ENCODE results near the gene LDAH.
"Not testable (repeated sequence)": the region's sequence is repeated elsewhere in the genome, so short reads cannot be mapped to it uniquely, and the experiment has no call there.

LDAH gene

GRCh38 chr2:20713585-20713984 lies 109.3 kb downstream of the LDAH start:
- not testable (repeated sequence) for H3K36me3 ChIP-seq (ENCODE audit: control insufficient read depth, insufficient read depth, low read length); H3K9ac ChIP-seq (ENCODE audit: low read length); H3K9me3 ChIP-seq (ENCODE audit: control insufficient read depth, low read length); H3K4me1 ChIP-seq (ENCODE audit: control insufficient read depth, insufficient read depth, low read length); H3K27me3 ChIP-seq (ENCODE audit: control insufficient read depth, insufficient read depth, low read length); H3K4me3 ChIP-seq (ENCODE audit: low read length)

DNA sequence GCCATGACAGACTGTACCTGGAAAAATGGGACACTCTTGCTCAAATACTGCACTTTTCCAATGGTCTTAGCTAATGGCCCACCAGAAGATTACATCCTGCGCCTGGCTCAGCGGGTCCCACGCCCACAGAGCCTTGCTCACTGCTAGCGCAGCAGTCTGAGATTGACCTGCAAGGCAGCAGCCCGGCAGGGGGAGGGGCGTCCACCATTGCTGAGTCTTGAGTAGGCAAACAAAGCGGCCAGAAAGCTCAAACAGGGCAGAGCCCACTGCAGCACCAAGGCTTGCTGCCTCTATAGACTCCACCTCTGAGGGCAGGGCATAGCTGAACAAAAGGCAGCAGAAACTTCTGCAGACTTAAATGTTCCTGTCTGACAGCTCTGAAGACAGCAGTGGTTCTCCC lies 111.3 kb downstream of the LDAH start:
- H3K36me3 ChIP-seq (ENCODE audit: control insufficient read depth, insufficient read depth, low read length); H3K9me3 ChIP-seq (ENCODE audit: control insufficient read depth, low read length); H3K4me3 ChIP-seq (ENCODE audit: low read length); H3K9ac ChIP-seq (ENCODE audit: low read length); H3K4me1 ChIP-seq (ENCODE audit: control insufficient read depth, insufficient read depth, low read length); H3K27me3 ChIP-seq (ENCODE audit: control insufficient read depth, insufficient read depth, low read length): not testable (repeated sequence)

DNA sequence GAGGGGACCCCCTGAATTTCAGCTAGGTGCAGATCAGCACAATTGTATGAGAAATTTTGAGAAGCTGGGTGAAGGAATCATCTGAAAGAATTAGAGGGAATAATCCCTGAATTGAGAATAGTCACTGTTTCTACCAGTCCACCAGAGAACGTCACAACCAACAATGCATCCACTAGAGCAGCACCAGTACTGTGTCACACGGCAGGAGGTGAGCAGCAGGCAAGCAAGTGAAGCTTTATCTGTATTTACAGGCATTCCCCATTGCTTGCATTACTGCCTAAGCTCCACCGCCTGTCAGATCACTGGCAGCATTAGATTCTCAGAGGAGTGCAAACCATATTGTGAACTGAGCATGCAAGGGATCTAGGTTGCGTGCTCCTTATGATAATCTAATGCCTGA lies 115.3 kb downstream of the LDAH start:
- Histone ChIP-seq H3K9ac (ENCODE audit: low read length) (no peak overlapping the region), H3K9me3 (ENCODE audit: control insufficient read depth, low read length) (no peaks in the 10 kb centered on the region), H3K4me1 (ENCODE audit: control insufficient read depth, insufficient read depth, low read length) (no peaks in the 10 kb centered on the region), H3K4me3 (ENCODE audit: low read length) (no peak overlapping the region), H3K27me3 (ENCODE audit: control insufficient read depth, insufficient read depth, low read length) (no peaks in the 10 kb centered on the region), H3K36me3 (ENCODE audit: control insufficient read depth, insufficient read depth, low read length) (no peaks in the 10 kb centered on the region)

- H3K9me3 ChIP-seq (ENCODE audit: control insufficient read depth, low read length): no peaks in the 10 kb centered on the region
- H3K36me3 ChIP-seq (ENCODE audit: control insufficient read depth, insufficient read depth, low read length): no peaks in the 10 kb centered on the region
- H3K4me1 ChIP-seq (ENCODE audit: control insufficient read depth, insufficient read depth, low read length): no peaks in the 10 kb centered on the region
- H3K4me3 ChIP-seq (ENCODE audit: low read length): no peak overlapping the region
- no peaks in the 10 kb centered on the region for H3K27me3 ChIP-seq (ENCODE audit: control insufficient read depth, insufficient read depth, low read length)
- no peak overlapping the region for H3K9ac ChIP-seq (ENCODE audit: low read length)
These were observed 116.1 kb downstream of the LDAH start for GRCh38 chr2:20706786-20707185.

GRCh38 chr2:20706217-20706616 lies 116.7 kb downstream of the LDAH start:
- H3K36me3 ChIP-seq (ENCODE audit: control insufficient read depth, insufficient read depth, low read length): no peaks in the 10 kb centered on the region
- no peaks in the 10 kb centered on the region for H3K27me3 ChIP-seq (ENCODE audit: control insufficient read depth, insufficient read depth, low read length)
- no peaks in the 10 kb centered on the region for H3K9me3 ChIP-seq (ENCODE audit: control insufficient read depth, low read length)
- H3K4me1 ChIP-seq (ENCODE audit: control insufficient read depth, insufficient read depth, low read length): no peaks in the 10 kb centered on the region
- no peak overlapping the region for H3K4me3 ChIP-seq (ENCODE audit: low read length)
- H3K9ac ChIP-seq (ENCODE audit: low read length): no peak overlapping the region

DNA sequence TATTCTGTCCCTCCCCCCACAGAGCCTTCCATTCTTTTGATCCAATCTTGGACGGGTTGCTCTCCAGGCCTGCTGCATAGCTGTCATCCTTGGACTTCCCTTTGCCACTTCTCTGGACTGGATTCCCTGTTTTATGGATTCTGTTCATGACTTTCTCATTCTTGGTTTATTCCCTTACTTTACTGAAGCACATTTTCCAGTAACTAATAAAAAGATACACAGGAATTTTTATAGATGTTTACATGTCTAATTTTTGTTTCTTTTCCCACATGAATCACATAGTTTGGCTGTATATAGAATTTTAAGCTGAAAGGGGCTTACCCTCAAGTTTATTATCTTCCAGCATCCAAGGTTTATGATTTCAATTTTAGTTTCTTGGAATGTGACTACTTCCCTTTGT lies 118.0 kb downstream of the LDAH start:
- Histone ChIP-seq H3K36me3 (ENCODE audit: control insufficient read depth, insufficient read depth, low read length) (no peaks in the 10 kb centered on the region), H3K4me1 (ENCODE audit: control insufficient read depth, insufficient read depth, low read length) (no peaks in the 10 kb centered on the region), H3K4me3 (ENCODE audit: low read length) (no peak overlapping the region), H3K9ac (ENCODE audit: low read length) (no peak overlapping the region), H3K9me3 (ENCODE audit: control insufficient read depth, low read length) (no peaks in the 10 kb centered on the region), H3K27me3 (ENCODE audit: control insufficient read depth, insufficient read depth, low read length) (no peaks in the 10 kb centered on the region)

GRCh38 chr2:20702563-20702962 lies 120.3 kb downstream of the LDAH start:
- no peak overlapping the region for H3K9ac ChIP-seq (ENCODE audit: low read length)
- no peak overlapping the region for H3K4me3 ChIP-seq (ENCODE audit: low read length)
- no peaks in the 10 kb centered on the region for H3K36me3 ChIP-seq (ENCODE audit: control insufficient read depth, insufficient read depth, low read length)
- H3K27me3 ChIP-seq (ENCODE audit: control insufficient read depth, insufficient read depth, low read length): no peaks in the 10 kb centered on the region
- no peaks in the 10 kb centered on the region for H3K4me1 ChIP-seq (ENCODE audit: control insufficient read depth, insufficient read depth, low read length)
- no peaks in the 10 kb centered on the region for H3K9me3 ChIP-seq (ENCODE audit: control insufficient read depth, low read length)

DNA sequence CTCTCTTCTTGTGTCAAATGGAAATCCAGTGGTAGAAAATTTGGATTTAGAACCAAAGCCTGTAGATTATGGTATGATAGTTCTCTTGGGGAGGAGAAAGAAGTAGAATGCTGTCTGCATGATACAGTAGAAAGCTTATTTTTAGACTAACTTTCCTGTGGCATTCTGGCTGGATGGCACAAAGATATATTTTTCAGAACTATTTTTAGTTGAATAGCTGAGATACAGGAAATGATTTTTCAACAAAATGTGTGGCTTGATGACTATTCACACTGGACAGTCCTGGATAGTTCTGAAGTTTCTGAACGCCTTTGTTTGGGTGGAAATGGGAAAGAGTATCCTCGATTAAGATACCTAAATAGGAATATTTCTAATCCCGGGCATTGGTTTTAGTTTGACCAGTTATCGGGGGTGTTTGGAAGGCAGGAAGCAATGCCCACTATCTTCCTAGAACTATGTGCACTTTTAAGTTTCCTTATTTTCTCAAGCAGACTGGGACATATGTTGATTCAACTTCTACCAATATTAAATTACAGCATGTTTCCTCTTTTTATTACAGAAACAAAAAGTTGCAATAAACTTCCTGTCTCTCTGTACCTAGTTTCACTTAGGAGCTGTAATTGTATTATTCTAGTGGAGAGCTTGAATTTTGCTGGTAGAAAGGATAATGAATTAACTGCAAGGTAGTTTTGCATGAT lies 123.8 kb downstream of the LDAH start:
- Histone ChIP-seq H3K36me3 (ENCODE audit: control insufficient read depth, insufficient read depth, low read length) (no peaks in the 10 kb centered on the region), H3K9me3 (ENCODE audit: control insufficient read depth, low read length) (no peaks in the 10 kb centered on the region), H3K4me1 (ENCODE audit: control insufficient read depth, insufficient read depth, low read length) (no peaks in the 10 kb centered on the region), H3K9ac (ENCODE audit: low read length) (no peak overlapping the region), H3K4me3 (ENCODE audit: low read length) (no peak overlapping the region), H3K27me3 (ENCODE audit: control insufficient read depth, insufficient read depth, low read length) (no peaks in the 10 kb centered on the region)

DNA sequence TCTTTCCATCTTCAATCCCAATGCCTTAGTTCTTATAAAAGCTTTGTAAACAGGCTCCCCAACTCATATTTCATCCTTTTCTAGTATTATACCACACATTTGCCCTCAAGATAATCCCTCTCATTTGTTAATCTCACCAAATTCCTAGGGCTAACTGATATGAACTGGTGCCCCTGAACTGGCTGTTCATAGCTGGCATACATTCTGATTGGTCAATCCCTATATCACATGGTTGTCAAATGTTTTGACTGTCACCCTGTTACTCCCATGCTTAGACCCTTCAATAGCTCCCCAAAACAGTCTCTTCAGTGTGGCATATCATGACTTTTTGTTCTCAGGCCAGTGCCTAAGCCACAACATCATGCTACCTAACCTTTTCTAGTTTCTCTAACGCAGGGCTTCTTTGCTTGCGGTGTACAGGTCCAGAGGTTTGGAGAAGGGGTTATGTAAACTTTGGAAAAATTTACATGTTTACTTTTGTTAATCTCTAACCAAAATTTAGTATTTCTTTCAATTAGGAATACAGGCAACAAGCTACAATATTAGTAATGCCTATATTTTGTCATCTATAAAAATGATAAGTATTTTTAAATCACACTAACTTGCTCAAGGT lies 125.5 kb downstream of the LDAH start:
- no peaks in the 10 kb centered on the region for H3K27me3 ChIP-seq (ENCODE audit: control insufficient read depth, insufficient read depth, low read length)
- H3K4me3 ChIP-seq (ENCODE audit: low read length): no peak overlapping the region
- no peak overlapping the region for H3K9ac ChIP-seq (ENCODE audit: low read length)
- H3K4me1 ChIP-seq (ENCODE audit: control insufficient read depth, insufficient read depth, low read length): no peaks in the 10 kb centered on the region
- H3K9me3 ChIP-seq (ENCODE audit: control insufficient read depth, low read length): no peaks in the 10 kb centered on the region
- H3K36me3 ChIP-seq (ENCODE audit: control insufficient read depth, insufficient read depth, low read length): no peaks in the 10 kb centered on the region

DNA sequence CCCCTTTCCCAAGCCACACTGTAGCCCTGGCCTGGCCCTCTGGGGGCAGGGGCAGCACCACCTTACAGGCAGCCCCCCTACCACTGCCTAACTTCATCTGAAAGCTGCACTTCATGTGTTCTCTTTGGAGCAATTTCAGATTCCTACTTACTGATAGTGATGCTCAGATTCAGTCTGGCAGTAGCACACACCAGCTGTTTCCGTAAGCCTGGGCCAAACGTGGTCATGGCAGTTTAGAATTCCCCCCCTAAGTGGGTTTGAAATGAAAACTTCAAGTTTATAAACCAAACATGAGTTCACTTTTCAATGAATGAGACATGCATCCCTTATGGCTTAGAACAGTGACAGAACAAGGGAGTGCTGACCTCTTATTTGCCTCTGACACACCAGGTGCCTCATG lies 126.5 kb downstream of the LDAH start:
- Histone ChIP-seq H3K9me3 (ENCODE audit: control insufficient read depth, low read length) (no peaks in the 10 kb centered on the region), H3K36me3 (ENCODE audit: control insufficient read depth, insufficient read depth, low read length) (no peaks in the 10 kb centered on the region), H3K9ac (ENCODE audit: low read length) (no peak overlapping the region), H3K4me1 (ENCODE audit: control insufficient read depth, insufficient read depth, low read length) (no peaks in the 10 kb centered on the region), H3K4me3 (ENCODE audit: low read length) (no peak overlapping the region), H3K27me3 (ENCODE audit: control insufficient read depth, insufficient read depth, low read length) (no peaks in the 10 kb centered on the region)

- H3K36me3 ChIP-seq (ENCODE audit: control insufficient read depth, insufficient read depth, low read length): no peaks in the 10 kb centered on the region
- peaks cover 7% of the 10 kb centered on the region for H3K4me1 ChIP-seq (ENCODE audit: control insufficient read depth, insufficient read depth, low read length)
- no peaks in the 10 kb centered on the region for H3K9me3 ChIP-seq (ENCODE audit: control insufficient read depth, low read length)
- H3K9ac ChIP-seq (ENCODE audit: low read length): no peak overlapping the region
- no peaks in the 10 kb centered on the region for H3K27me3 ChIP-seq (ENCODE audit: control insufficient read depth, insufficient read depth, low read length)
- no peak overlapping the region for H3K4me3 ChIP-seq (ENCODE audit: low read length)
These were observed 129.6 kb downstream of the LDAH start for GRCh38 chr2:20693317-20693716.

GRCh38 chr2:20692081-20692480 lies 130.8 kb downstream of the LDAH start:
- Histone ChIP-seq H3K9me3 (ENCODE audit: control insufficient read depth, low read length) (no peaks in the 10 kb centered on the region), H3K27me3 (ENCODE audit: control insufficient read depth, insufficient read depth, low read length) (no peaks in the 10 kb centered on the region), H3K9ac (ENCODE audit: low read length) (no peak overlapping the region), H3K4me1 (ENCODE audit: control insufficient read depth, insufficient read depth, low read length) (peaks cover 7% of the 10 kb centered on the region), H3K36me3 (ENCODE audit: control insufficient read depth, insufficient read depth, low read length) (no peaks in the 10 kb centered on the region), H3K4me3 (ENCODE audit: low read length) (no peak overlapping the region)
